Fibroblast of skin of left quadriceps (primary cell): ENCODE measurements around the gene HHIPL1.
A peak's percentile ranks its signal among the peaks of the same experiment; 100 is the strongest.
"Not testable (repeated sequence)": the region's sequence is repeated elsewhere in the genome, so short reads cannot be mapped to it uniquely, and the experiment has no call there.

Experiments
- DNase-seq, 2 experiments: peaks; one replicate each; pipeline ENCODE4 v3.0.0-alpha.2; 2013; ENCODE audit warnings: low read depth in 2 of 2

HHIPL1 gene

GRCh38 chr14:99660006-99660566, 15.2 kb downstream of the HHIPL1 start:
- DNase-seq, result no peak

- DNase-seq, result no peak
Observed at GRCh38 chr14:99660794-99661193, 15.9 kb downstream of the HHIPL1 start.

- not testable (repeated sequence) for DNase-seq
Observed at GRCh38 chr14:99661206-99661605, 16.3 kb downstream of the HHIPL1 start.

GRCh38 chr14:99662846-99663245, 17.9 kb downstream of the HHIPL1 start:
- no peak for DNase-seq

- no peak for DNase-seq
Observed at GRCh38 chr14:99663386-99664057, 18.6 kb downstream of the HHIPL1 start.

- DNase-seq, result no peak
Observed at GRCh38 chr14:99664058-99664936, 19.4 kb downstream of the HHIPL1 start.

GRCh38 chr14:99664937-99665273, 20.0 kb downstream of the HHIPL1 start:
- DNase-seq, result no peak

GRCh38 chr14:99666533-99666932, 21.6 kb downstream of the HHIPL1 start:
- no peak for DNase-seq

- no peak for DNase-seq
Observed at GRCh38 chr14:99667045-99667444, 22.1 kb downstream of the HHIPL1 start.

GRCh38 chr14:99667821-99668220, 22.9 kb downstream of the HHIPL1 start:
- no peak for DNase-seq

GRCh38 chr14:99668307-99669295, 23.7 kb downstream of the HHIPL1 start:
- no peak for DNase-seq

GRCh38 chr14:99670361-99671234, 25.7 kb downstream of the HHIPL1 start:
- DNase-seq, result peak in 1 of 2 experiments; percentile 19

- no peak for DNase-seq
Observed at GRCh38 chr14:99671235-99672224, 26.6 kb downstream of the HHIPL1 start.

- no peak for DNase-seq
Observed at GRCh38 chr14:99672506-99673304, 27.8 kb downstream of the HHIPL1 start.

- DNase-seq, result no peak
Observed at GRCh38 chr14:99673305-99674063, 28.6 kb downstream of the HHIPL1 start.

GRCh38 chr14:99674064-99674650, 29.2 kb downstream of the HHIPL1 start:
- DNase-seq, result no peak

GRCh38 chr14:99674776-99675381, 29.9 kb downstream of the HHIPL1 start:
- DNase-seq, result no peak
